Stimulated activated CD8-positive, alpha-beta memory T cell treated with anti-CD3 and anti-CD28 coated beads, Interleukin-2, amount 100 ng/mL, for 1 hour (primary cell): ENCODE measurements around the gene UGT1A3.
"Not testable (repeated sequence)": the region's sequence is repeated elsewhere in the genome, so short reads cannot be mapped to it uniquely, and the experiment has no call there.

Experiments used
- DNase-seq, 2 donors: peaks; one replicate each; pipeline ENCODE4 v3.0.0-alpha.2; 2020; ENCODE audit warnings: low read depth in 2 of 2

Gene UGT1A3

GRCh38 chr2:233707940-233708644 lies 20.8 kb upstream of the UGT1A3 start:
- DNase-seq, result no peak

DNA sequence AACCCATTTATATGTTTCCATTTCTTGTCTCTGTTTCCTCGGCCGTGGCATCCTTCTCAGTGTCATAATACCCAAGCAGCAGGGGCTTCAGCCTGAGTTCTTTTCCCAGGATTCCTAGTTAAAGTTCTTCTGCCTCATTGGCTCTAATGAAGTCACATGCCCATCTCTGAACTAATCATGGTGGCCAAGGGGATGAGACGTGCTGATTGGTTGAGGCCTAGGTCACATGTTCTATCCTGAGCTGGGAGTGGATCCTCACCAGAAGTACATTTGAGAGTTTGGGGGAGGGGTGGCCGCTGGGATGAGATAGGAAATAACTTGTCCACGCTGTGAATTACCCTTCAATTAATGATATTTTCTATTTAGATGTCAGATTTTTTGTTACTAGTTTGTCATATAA lies 19.9 kb upstream of the UGT1A3 start:
- no peak for DNase-seq

- peak; percentile 45 for DNase-seq
Observed at GRCh38 chr2:233711312-233712008, 17.4 kb upstream of the UGT1A3 start.

- DNase-seq, result no peak
Observed at GRCh38 chr2:233712611-233713261, 16.1 kb upstream of the UGT1A3 start, which contains the start of gene UGT1A5. UGT1A5 (plus strand) TSS chr2:233712907; CDS start chr2:233712992, 85 bp downstream.

DNA sequence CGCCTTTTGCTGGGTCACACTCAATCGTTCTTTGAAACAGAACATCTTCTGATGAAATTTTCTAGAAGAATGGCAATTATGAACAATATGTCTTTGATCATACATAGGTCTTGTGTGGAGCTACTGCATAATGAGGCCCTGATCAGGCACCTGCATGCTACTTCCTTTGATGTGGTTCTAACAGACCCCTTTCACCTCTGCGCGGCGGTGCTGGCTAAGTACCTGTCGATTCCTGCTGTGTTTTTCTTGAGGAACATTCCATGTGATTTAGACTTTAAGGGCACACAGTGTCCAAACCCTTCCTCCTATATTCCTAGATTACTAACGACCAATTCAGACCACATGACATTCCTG lies 15.6 kb upstream of the UGT1A3 start:
- DNase-seq, result no peak

DNA sequence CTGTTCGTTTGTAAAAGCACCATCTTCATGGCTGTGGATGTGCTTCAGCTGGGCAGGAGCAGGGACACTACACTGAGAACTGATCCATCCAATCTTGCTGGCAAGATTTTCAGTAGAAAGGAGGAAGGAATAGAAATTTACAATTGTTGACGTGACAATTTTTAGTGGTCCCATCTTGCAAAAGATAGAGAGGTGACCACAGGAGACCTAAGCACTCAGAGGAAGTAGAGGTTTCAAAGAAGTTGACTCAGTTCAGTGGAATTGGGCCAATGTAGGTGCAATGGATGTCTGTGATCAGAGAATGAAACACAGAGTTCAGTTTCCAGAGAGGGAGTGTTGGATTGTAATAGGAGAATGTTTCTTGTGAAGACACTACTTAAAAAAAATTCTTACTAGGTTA lies 14.7 kb upstream of the UGT1A3 start:
- no peak for DNase-seq

- no peak for DNase-seq
Observed at GRCh38 chr2:233718552-233718951, 10.3 kb upstream of the UGT1A3 start, which contains the start of gene UGT1A4. UGT1A4 (plus strand) TSS chr2:233718736; CDS start chr2:233718821, 85 bp downstream.

- DNase-seq, result not testable (repeated sequence)
Observed at GRCh38 chr2:233736868-233737653, 8.2 kb downstream of the UGT1A3 start.

DNA sequence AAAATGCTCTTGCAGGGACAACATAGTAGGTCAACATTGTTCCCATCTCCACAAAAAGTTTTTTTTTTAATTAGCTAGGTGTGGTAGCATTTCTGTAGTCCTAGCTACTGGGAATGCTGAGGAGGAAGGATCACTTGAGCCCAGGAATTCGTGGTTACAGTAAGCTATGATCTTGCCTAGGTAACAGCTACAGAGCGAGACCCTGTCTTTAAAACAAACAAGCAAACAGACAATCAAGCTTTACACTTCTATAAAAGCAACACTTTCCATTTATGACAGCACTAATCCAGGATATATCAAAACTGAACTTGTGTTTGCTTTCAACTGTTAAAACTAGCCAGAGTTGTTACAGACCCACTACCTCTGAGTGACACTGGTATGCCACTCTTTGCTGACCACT lies 12.0 kb downstream of the UGT1A3 start:
- no peak for DNase-seq

DNA sequence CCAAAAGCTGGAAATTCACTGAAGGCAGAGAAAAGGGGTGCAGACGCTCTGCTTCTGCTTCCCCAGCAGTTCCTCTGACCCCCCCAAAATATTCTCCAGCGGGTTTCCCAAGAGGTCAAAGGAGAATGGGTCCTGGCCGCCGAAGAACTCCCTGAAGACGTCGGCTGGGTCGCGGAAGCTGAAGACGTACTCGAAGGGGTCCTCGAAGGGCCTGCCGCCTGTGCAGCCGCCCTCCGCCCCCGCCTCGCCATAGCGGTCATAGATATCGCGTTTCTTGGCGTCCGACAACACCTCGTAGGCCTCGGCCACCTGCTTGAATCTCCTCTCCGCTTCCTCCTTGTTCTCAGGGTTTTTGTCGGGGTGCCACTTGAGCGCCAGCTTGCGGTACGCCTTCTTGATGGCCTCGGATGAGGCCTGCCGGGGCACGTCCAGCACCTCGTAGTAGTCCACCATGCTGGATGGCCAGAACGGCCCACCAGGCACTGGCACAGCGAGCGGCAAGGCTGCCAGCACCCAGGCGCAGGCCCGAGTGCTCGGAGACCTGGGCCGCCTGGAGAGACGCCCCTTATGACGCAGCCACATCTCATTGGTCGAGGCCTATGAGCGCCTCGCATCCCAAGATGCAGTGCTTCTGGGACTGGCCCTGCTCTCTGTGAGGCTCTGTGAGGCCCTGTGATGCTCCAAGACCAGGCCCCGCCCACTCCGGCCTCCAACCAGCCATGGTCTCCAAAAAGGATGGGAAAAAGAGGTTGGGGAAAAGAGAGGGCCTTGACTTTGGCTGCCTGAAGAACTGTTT lies 14.8 kb downstream of the UGT1A3 start:
- DNase-seq, result no peak

- DNase-seq, result no peak
Observed at GRCh38 chr2:233745073-233745755, 16.4 kb downstream of the UGT1A3 start.

- DNase-seq, result not testable (repeated sequence)
Observed at GRCh38 chr2:233745838-233746237, 17.0 kb downstream of the UGT1A3 start.

DNA sequence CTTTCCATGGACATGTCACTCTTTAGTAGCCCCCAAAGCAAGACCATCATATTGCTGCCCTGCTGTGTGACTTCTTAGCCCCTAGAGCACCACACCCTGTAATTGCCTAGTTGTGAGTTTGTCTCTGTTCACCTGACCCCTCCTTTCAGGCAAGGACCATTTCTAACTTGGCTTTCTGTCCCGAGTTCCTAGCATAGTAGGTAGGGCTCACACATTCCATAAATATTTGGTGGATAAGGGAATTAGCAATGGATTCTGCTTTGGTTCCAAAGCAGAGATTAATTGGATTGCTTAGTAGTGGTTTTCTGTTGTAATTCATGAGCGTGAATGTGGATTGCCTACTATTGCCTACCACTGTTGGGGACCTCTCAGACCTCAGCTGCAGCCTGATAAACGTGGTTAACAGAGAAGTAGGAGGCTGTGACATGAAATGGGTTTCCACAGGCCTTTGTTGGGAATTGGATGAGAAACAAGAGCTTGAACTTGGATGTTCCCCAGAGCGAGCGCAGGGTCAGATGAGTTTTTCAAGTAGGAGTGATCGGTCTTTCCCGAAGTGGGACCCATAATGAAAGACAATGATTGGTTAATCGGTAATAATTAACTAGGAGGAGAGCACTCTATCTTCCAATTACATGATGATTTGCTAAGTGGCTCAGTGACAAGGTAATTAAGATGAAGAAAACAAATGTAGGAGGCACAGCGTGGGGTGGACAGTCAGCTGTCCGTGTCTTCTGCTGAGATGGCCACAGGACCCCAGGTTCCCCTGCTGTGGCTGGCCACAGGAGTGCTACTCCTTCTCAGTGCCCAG lies 17.8 kb downstream of the UGT1A3 start:
- DNase-seq, result no peak

DNA sequence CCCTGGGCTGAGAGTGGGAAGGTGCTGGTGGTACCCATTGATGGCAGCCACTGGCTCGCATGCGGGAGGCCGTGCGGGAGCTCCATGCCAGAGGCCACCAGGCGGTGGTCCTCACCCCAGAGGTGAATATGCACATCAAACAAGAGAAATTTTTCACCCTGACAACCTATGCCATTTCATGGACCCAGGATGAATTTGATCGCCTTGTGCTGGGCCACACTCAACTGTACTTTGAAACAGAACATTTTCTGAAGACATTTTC lies 18.4 kb downstream of the UGT1A3 start:
- DNase-seq, result no peak

- DNase-seq, result not testable (repeated sequence)
Observed at GRCh38 chr2:233750689-233751088, 21.8 kb downstream of the UGT1A3 start.

- DNase-seq, result not testable (repeated sequence)
Observed at GRCh38 chr2:233751212-233752009, 22.6 kb downstream of the UGT1A3 start.

DNA sequence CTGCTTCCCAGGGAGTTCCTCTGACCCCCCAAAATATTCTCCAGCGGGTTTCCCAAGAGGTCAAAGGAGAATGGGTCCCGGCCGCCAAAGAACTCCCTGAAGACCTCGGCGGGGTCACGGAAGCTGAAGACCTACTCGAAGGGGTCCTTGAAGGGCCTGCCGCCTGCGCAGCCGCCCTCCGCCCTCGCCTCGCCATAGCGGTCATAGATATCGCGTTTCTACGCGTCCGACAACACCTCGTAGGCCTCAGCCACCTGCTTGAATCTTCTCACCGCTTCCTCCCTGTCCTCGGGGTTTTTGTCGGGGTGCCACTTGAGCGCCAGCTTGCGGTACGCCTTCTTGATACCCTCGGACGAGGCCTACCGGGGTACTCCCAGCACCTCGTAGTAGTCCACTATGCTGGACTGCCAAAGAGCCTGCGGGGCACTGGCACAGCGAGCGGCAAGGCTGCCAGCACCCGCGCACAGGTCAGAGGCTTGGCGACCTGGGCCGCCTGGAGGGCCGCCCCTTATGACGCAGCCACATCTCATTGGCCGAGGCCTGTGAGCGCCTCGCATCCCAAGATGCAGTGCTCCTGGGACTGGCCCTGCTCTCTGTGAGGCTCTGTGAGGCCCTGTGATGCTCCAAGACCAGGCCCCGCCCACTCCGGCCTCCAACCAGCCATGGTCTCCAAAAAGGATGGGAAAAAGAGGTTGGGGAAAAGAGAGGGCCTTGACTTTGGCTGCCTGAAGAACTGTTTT lies 26.2 kb downstream of the UGT1A3 start:
- no peak for DNase-seq

- no peak for DNase-seq
Observed at GRCh38 chr2:233756429-233757081, 27.7 kb downstream of the UGT1A3 start.
